Ascending aorta (tissue), 2 donors: ENCODE results near the gene MAT2A. TPM values are rescaled to one million over a fixed set of nuclear protein-coding genes. Genes with fewer than 3 reads are reported as not detected.
"Not testable (repeated sequence)": the region's sequence is repeated elsewhere in the genome, so short reads cannot be mapped to it uniquely, and the experiment has no call there.

Experiments used
- DNase-seq, 2 donors: peaks; one replicate each; pipeline ENCODE4 v3.0.0-alpha.2; 2019; ENCODE audit warnings: low spot score in 2 of 2
- H3K27ac ChIP-seq, 2 donors: fragments of 200-600 bp; sonication (generic); one replicate each; pipeline ENCODE4 v1.5.1; 2016 to 2017; ENCODE audit warnings: mild to moderate bottlenecking in 1 of 2
- H3K27me3 ChIP-seq: fragments of 200-600 bp; sonication (generic); one replicate; pipeline ENCODE4 v1.5.1; 2017
- H3K36me3 ChIP-seq, 2 donors: fragments of 200-600 bp; sonication (generic); one replicate each; pipeline ENCODE4 v1.5.1; 2016
- H3K4me1 ChIP-seq, 2 donors: fragments of 200-600 bp; sonication (generic); one replicate each; pipeline ENCODE4 v1.5.1; 2016 to 2017; ENCODE audit warnings: mild to moderate bottlenecking in 1 of 2
- H3K4me3 ChIP-seq, 2 donors: fragments of 200-600 bp; sonication (generic); one replicate each; pipeline ENCODE4 v1.5.1; 2016 to 2017; ENCODE audit warnings: mild to moderate bottlenecking in 1 of 2
- H3K9me3 ChIP-seq, 2 donors: fragments of 200-600 bp; sonication (generic); one replicate each; pipeline ENCODE4 v1.5.1; 2016
- intact Hi-C: fragments of 100-400 bp; cut with DNase I; formaldehyde crosslinking; loops from one replicate; pipeline ENCODE4 v1.15.1; 2023
- total RNA-seq: library from RNA; depleted of rRNA; stranded (reverse); fragments of >200 nt; gene quantifications from one replicate; pipeline ENCODE4 v1.1.0, GENCODE V29; 2016
- TF ChIP-seq, protein P1 (sequence below), 3 experiments: fragments of 200-600 bp in 2 of 3; fragments of 450-650 bp in 1 of 3; sonication (generic) in 2 of 3; IDR thresholded peaks; one replicate each; pipeline ENCODE4 v1.5.1; 2016 to 2019; ENCODE audit warnings: antibody characterized with exemption in 3 of 3, mild to moderate bottlenecking in 1 of 3, moderate library complexity in 1 of 3

Gene MAT2A
- total RNA-seq, 1 donor from 2014 or later = 91.7 TPM

- intact Hi-C loops = no loop called here
- TF ChIP-seq, protein P1, sequence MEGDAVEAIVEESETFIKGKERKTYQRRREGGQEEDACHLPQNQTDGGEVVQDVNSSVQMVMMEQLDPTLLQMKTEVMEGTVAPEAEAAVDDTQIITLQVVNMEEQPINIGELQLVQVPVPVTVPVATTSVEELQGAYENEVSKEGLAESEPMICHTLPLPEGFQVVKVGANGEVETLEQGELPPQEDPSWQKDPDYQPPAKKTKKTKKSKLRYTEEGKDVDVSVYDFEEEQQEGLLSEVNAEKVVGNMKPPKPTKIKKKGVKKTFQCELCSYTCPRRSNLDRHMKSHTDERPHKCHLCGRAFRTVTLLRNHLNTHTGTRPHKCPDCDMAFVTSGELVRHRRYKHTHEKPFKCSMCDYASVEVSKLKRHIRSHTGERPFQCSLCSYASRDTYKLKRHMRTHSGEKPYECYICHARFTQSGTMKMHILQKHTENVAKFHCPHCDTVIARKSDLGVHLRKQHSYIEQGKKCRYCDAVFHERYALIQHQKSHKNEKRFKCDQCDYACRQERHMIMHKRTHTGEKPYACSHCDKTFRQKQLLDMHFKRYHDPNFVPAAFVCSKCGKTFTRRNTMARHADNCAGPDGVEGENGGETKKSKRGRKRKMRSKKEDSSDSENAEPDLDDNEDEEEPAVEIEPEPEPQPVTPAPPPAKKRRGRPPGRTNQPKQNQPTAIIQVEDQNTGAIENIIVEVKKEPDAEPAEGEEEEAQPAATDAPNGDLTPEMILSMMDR (IDR thresholded peaks at IDR 0.05) = no peak
- Histone ChIP-seq H3K9me3 (no peaks in the 10 kb centered on the region), H3K36me3 (peaks cover 0 to 2% of the 10 kb centered on the region in 2 donors), H3K27ac (peak overlapping the region; percentile 84 to 88), H3K27me3 (no peaks in the 10 kb centered on the region), H3K4me3 (no peak overlapping the region), H3K4me1 (peaks cover 14 to 42% of the 10 kb centered on the region in 2 donors)
- no peak for DNase-seq
Observed at GRCh38 chr2:85591563-85591962, 52.6 kb downstream of the MAT2A start.

- H3K27me3 ChIP-seq, H3K4me3 ChIP-seq, H3K9me3 ChIP-seq, DNase-seq, H3K36me3 ChIP-seq, intact Hi-C loops: not testable (repeated sequence)
- peaks cover 17 to 50% of the 10 kb centered on the region in 2 donors for H3K4me1 ChIP-seq
- H3K27ac ChIP-seq = peak overlapping the region; percentile 84 to 88
Observed at GRCh38 chr2:85592299-85592698, 53.3 kb downstream of the MAT2A start.

DNA sequence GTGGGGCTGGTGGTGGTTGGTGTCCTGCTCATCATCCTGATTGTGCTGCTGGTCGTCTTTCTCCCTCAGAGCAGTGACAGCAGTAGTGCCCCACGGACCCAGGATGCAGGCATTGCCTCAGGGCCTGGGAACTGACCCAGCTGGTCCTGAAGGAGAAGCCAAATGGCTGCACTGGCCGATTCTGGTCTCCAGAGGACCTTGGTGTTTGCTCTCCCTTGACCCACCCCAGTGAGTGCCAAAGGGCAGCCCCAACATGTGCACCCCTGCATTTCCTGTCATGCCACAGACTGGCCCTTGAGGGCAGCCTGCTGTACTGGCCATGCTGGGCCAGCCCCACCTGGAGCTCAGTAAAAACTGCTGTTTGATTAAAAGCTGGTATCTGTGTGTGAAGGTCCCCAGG lies 54.1 kb downstream of the MAT2A start:
- Histone ChIP-seq H3K27ac (no peak overlapping the region), H3K4me3 (no peak overlapping the region), H3K27me3 (no peaks in the 10 kb centered on the region), H3K9me3 (no peaks in the 10 kb centered on the region), H3K4me1 (peaks cover 17 to 51% of the 10 kb centered on the region in 2 donors), H3K36me3 (peaks cover 14% of the 10 kb centered on the region in 2 donors)
- TF ChIP-seq, protein P1 (IDR thresholded peaks at IDR 0.05) = no peak
- no peak for DNase-seq
- intact Hi-C loops = no loop called here

Other genes starting within 250 kb of the MAT2A start
- 111 TPM for gene TGOLN2, start 211.2 kb upstream of the MAT2A start, total RNA-seq
- gene RETSAT, start 184.6 kb upstream of the MAT2A start, total RNA-seq = 20.6 TPM
- gene ELMOD3, start 184.4 kb upstream of the MAT2A start, total RNA-seq = 7.1 TPM
- 179 TPM for gene CAPG, start 128.8 kb upstream of the MAT2A start, total RNA-seq
- gene SH2D6, start 120.5 kb upstream of the MAT2A start, total RNA-seq = not detected
- gene GGCX, start 22.3 kb downstream of the MAT2A start, total RNA-seq = 31.9 TPM
- 10.0 TPM for gene VAMP8, start 38.4 kb downstream of the MAT2A start, total RNA-seq
- 114 TPM for gene VAMP5, start 45.3 kb downstream of the MAT2A start, total RNA-seq
- gene RNF181, start 56.6 kb downstream of the MAT2A start, total RNA-seq = 157 TPM
- 26.7 TPM for gene TMEM150A, start 63.5 kb downstream of the MAT2A start, total RNA-seq
- 1.6 TPM for gene C2orf68, start 72.9 kb downstream of the MAT2A start, total RNA-seq
- 81.1 TPM for gene USP39, start 77.0 kb downstream of the MAT2A start, total RNA-seq
- not detected for gene SFTPB, start 129.0 kb downstream of the MAT2A start, total RNA-seq
- not detected for gene GNLY, start 155.2 kb downstream of the MAT2A start, total RNA-seq
- 239 TPM for gene ATOH8, start 214.8 kb downstream of the MAT2A start, total RNA-seq